HuH-7 (cell line): ENCODE measurements around the gene SCN9A.
"Not testable (repeated sequence)": the region's sequence is repeated elsewhere in the genome, so short reads cannot be mapped to it uniquely, and the experiment has no call there.

Experiments used
- DNase-seq: peaks from one replicate; pipeline ENCODE4 v3.0.0; 2011; ENCODE audit warnings: low spot score

SCN9A gene

GRCh38 chr2:166334805-166335204 is 40.9 kb downstream of the SCN9A start:
- DNase-seq: no peak

GRCh38 chr2:166333801-166334200 is 41.9 kb downstream of the SCN9A start:
- DNase-seq: no peak

GRCh38 chr2:166332106-166332505 is 43.6 kb downstream of the SCN9A start:
- DNase-seq: no peak

- no peak for DNase-seq
These were observed 44.3 kb downstream of the SCN9A start for GRCh38 chr2:166331468-166331867.

GRCh38 chr2:166329465-166329864 is 46.3 kb downstream of the SCN9A start:
- DNase-seq: no peak

GRCh38 chr2:166328147-166328546 is 47.6 kb downstream of the SCN9A start:
- DNase-seq: no peak

- DNase-seq: no peak
These were observed 54.7 kb downstream of the SCN9A start for GRCh38 chr2:166321076-166321475.

- DNase-seq: no peak
These were observed 61.6 kb downstream of the SCN9A start for GRCh38 chr2:166314022-166314759.

GRCh38 chr2:166312863-166313262 is 62.9 kb downstream of the SCN9A start:
- not testable (repeated sequence) for DNase-seq

- no peak for DNase-seq
These were observed 68.4 kb downstream of the SCN9A start for GRCh38 chr2:166307326-166307725.

- DNase-seq: no peak
These were observed 71.1 kb downstream of the SCN9A start for GRCh38 chr2:166304656-166305055.

- no peak for DNase-seq
These were observed 73.7 kb downstream of the SCN9A start for GRCh38 chr2:166302036-166302435.

- DNase-seq: no peak
These were observed 77.8 kb downstream of the SCN9A start for GRCh38 chr2:166297951-166298350.

GRCh38 chr2:166293984-166294383 is 81.8 kb downstream of the SCN9A start:
- no peak for DNase-seq

- no peak for DNase-seq
These were observed 90.5 kb downstream of the SCN9A start for GRCh38 chr2:166285215-166285614.

- no peak for DNase-seq
These were observed 91.4 kb downstream of the SCN9A start for GRCh38 chr2:166284359-166284758.

- DNase-seq: no peak
These were observed 93.6 kb downstream of the SCN9A start for GRCh38 chr2:166282154-166282553.

GRCh38 chr2:166278856-166279255 is 96.9 kb downstream of the SCN9A start:
- DNase-seq: no peak

GRCh38 chr2:166270376-166270775 is 105.4 kb downstream of the SCN9A start:
- DNase-seq: no peak

GRCh38 chr2:166269322-166269721 is 106.4 kb downstream of the SCN9A start:
- DNase-seq: no peak

GRCh38 chr2:166257859-166258258 is 117.9 kb downstream of the SCN9A start:
- no peak for DNase-seq

- no peak for DNase-seq
These were observed 118.8 kb downstream of the SCN9A start for GRCh38 chr2:166256896-166257295.

GRCh38 chr2:166249318-166249717 is 126.4 kb downstream of the SCN9A start:
- no peak for DNase-seq

- DNase-seq: no peak
These were observed 128.8 kb downstream of the SCN9A start for GRCh38 chr2:166246901-166247300.
